NB4 (cell line): Measurements from ENCODE around the gene PLEKHM2.

Source experiments
- DNase-seq: peaks from one replicate; pipeline ENCODE4 v3.0.0; 2010; ENCODE audit warnings: low read depth
- H3K4me3 ChIP-seq: one replicate; pipeline ENCODE4 v1.5.1; 2011; ENCODE audit warnings: mild to moderate bottlenecking, low read depth, low read length, moderate library complexity
- CTCF ChIP-seq: IDR thresholded peaks from one replicate; pipeline ENCODE4 v1.5.1; 2012; ENCODE audit warnings: low read depth, low read length
- MAX ChIP-seq: IDR thresholded peaks from 2 replicates; pipeline ENCODE4 v1.6.1; 2011; ENCODE audit warnings: low read depth, low read length
- MYC ChIP-seq: IDR thresholded peaks from 2 replicates; pipeline ENCODE4 v1.6.1; 2011; ENCODE audit warnings: low read depth, low read length
- POLR2A ChIP-seq: IDR thresholded peaks from 2 replicates; pipeline ENCODE4 v1.6.1; 2011; ENCODE audit warnings: mild to moderate bottlenecking; ENCODE audit not compliant: insufficient read length; ENCODE audit errors: extremely low read depth

PLEKHM2 gene

DNA sequence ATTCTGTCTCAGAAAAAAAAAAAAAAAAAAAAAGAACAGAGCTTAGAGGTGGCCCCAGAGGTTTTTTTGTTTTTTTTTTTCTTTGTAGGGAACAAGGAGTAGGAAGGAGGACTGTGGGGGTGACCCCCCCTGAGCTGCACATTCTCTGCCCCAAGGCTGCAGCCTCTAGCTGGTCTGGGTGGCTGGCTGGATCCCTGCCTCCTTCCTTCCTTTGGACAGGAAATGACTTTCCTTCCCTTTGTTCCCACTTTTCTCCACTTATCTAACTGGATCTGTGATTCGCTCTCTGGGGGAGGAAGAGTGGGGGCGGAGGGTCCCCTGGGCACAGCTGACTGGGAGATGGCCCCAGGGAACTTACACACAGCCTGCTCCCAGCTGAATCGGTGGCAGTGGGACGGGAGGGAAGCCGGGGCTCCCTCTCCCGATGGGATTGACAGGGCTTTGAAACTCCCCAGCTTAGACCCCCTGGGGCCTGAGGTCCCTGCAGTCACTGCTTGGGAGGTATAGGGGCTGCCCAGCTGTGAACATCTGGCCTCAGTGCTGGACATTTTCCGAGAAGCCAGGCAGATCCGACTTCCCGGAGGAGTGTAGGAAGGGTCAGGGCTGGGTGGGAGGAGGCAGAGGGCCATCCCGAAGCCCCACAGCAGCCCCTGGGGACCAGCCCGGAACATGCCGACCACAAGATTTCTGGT is 76.5 kb downstream of the PLEKHM2 start:
- no peak overlapping the region for H3K4me3 ChIP-seq
- TF ChIP-seq MAX, result no peak
- no peak for TF ChIP-seq MYC
- TF ChIP-seq CTCF, result no peak
- no peak for TF ChIP-seq POLR2A
- no peak for DNase-seq

- TF ChIP-seq CTCF, result no peak
- no peak for TF ChIP-seq POLR2A
- TF ChIP-seq MAX, result no peak
- no peak for TF ChIP-seq MYC
- H3K4me3 ChIP-seq, result no peak overlapping the region
- no peak for DNase-seq
Measured at GRCh38 chr1:15761366-15762128, 77.4 kb downstream of the PLEKHM2 start.

DNA sequence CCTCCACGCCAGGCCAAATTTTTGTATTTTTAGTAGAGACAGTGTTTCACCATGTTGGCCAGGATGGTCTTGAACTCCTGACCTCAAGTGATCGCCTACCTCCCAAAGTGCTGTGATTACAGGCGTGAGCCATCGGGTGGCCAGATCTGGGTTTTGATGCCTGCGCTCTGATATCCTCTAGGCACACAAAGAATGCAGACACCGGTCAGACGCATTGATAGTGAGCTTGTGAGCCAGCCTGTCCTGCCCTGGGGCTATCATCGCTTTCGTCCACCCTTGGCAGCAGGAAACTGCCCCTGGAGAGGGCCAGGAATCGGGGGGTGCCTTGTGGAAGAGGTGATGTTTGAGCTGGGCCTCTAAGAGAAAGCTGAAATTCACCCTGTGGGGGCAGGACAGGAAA is 78.4 kb downstream of the PLEKHM2 start:
- no peak for DNase-seq
- no peak for TF ChIP-seq MYC
- TF ChIP-seq MAX, result no peak
- no peak for TF ChIP-seq CTCF
- no peak for TF ChIP-seq POLR2A
- H3K4me3 ChIP-seq, result no peak overlapping the region

DNA sequence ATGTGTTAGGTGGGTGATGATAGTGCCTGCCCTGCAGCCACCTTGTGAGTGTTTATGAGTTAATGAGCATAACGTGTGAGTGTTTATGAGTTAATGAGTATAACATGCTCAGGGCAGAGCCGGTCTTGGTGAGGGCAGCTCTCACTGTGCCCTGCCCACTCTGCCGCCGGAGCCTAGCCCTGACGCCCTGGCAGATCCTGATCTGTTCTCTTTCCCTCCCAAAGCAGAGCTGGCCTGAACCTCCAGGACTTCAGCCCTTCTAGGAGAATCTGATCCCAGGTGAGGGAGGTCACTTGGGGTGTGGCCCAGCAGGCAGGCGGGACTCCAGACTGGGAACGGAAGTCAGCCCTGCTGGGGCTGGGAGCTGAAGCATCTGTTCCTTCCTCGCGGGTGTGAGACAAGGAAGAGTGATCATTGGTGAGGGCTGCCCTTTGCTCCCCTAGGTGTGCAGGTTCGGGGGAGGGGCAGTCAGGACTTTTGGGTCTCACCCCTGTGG is 80.2 kb downstream of the PLEKHM2 start:
- no peak for DNase-seq
- no peak overlapping the region for H3K4me3 ChIP-seq
- TF ChIP-seq POLR2A (no peak), MAX (no peak), CTCF (no peak), MYC (no peak)

DNA sequence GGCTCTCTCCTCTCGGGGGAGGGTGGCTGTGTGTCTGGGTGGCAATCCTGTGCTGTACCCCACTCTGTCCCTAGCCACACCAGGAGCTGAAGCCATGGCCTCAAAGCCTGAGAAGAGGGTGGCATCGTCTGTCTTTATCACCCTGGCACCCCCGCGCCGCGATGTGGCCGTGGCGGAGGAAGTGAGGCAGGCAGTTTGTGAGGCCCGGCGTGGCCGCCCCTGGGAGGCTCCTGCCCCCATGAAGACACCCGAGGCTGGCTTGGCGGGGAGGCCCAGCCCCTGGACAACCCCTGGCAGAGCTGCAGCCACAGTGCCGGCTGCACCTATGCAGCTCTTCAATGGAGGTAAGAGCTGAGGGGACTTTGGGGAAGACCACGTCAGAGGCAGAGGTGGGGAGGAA is 80.8 kb downstream of the PLEKHM2 start:
- DNase-seq, result no peak
- TF ChIP-seq CTCF (no peak), MAX (no peak), POLR2A (no peak), MYC (no peak)

More for the DNA sequence above, 80.8 kb downstream of the PLEKHM2 start:
- H3K4me3 ChIP-seq, result no peak overlapping the region
